ENCODE measurements around the gene IGFBP2.

Gene IGFBP2

GRCh38 chr2:216652566-216652965 lies 19.3 kb downstream of the IGFBP2 start:
- no peak for DNase-seq (ENCODE audit: low spot score)
- TF ChIP-seq, protein P1, sequence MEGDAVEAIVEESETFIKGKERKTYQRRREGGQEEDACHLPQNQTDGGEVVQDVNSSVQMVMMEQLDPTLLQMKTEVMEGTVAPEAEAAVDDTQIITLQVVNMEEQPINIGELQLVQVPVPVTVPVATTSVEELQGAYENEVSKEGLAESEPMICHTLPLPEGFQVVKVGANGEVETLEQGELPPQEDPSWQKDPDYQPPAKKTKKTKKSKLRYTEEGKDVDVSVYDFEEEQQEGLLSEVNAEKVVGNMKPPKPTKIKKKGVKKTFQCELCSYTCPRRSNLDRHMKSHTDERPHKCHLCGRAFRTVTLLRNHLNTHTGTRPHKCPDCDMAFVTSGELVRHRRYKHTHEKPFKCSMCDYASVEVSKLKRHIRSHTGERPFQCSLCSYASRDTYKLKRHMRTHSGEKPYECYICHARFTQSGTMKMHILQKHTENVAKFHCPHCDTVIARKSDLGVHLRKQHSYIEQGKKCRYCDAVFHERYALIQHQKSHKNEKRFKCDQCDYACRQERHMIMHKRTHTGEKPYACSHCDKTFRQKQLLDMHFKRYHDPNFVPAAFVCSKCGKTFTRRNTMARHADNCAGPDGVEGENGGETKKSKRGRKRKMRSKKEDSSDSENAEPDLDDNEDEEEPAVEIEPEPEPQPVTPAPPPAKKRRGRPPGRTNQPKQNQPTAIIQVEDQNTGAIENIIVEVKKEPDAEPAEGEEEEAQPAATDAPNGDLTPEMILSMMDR (IDR thresholded peaks at IDR 0.05; ENCODE audit: extremely low read depth, missing control alignments) = no peak

DNA sequence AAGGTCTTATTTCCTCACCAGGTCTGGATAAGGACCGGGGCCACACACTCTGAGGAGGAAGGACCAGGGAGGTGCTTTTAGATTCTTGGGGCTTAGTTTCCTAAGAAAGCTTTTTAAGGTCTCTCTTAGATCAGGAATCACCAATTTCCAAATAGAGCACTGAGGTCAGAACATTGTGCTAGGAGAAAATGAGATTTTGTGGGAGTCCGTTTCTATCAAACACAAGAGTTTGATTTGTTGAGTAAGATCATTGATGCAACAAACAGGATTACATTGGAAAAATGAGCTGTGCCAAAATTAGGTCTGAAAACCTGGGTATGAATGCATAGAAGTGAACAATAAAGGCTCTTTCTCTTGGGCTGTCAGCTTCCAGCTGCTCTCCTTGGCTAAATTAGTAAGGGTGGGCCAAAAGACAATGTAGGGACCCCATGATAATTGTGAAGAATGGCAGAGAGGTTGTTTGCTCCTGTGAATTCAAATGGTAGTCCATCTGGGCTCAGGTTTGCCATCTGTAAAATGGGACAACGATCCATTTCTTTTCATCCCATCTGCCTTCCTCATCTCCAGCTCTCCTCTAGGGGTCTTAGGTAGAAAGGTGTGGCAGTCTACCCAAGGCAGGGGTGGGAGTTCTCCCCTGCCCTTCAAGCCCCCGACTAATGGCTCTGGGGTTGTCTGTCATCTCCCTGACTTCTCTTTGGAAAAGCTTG lies 20.0 kb downstream of the IGFBP2 start:
- TF ChIP-seq, protein P1 (IDR thresholded peaks at IDR 0.05; ENCODE audit: extremely low read depth, missing control alignments) = no peak
- no peak for DNase-seq (ENCODE audit: low spot score)

DNA sequence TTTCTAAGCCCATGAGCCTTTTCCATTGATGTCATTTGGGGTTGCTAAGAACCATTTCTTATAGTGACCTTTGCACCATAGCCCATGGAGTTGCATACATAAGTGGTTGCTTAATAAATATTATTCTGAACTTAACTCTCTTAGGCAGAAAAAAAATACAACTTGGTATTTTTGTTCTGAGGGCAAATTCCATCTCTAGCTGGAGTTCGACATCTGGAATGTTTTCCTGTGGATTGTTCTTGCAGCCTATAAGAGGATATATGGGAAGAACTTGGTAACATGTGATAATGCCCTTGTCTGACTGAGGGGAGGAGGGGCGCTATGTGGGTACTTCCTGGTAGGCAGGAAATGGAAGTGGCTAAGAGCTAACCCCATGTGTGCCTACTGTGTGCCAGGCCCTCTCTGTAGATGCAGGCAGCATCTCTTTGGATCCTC lies 20.7 kb downstream of the IGFBP2 start:
- DNase-seq (ENCODE audit: low spot score) = no peak

GRCh38 chr2:216654528-216655052 lies 21.4 kb downstream of the IGFBP2 start:
- TF ChIP-seq, protein P1 (IDR thresholded peaks at IDR 0.05; ENCODE audit: extremely low read depth, missing control alignments) = no peak
- no peak for DNase-seq (ENCODE audit: low spot score)

More for the DNA sequence above, 20.7 kb downstream of the IGFBP2 start:
- TF ChIP-seq, protein P1 (IDR thresholded peaks at IDR 0.05; ENCODE audit: extremely low read depth, missing control alignments) = no peak

DNA sequence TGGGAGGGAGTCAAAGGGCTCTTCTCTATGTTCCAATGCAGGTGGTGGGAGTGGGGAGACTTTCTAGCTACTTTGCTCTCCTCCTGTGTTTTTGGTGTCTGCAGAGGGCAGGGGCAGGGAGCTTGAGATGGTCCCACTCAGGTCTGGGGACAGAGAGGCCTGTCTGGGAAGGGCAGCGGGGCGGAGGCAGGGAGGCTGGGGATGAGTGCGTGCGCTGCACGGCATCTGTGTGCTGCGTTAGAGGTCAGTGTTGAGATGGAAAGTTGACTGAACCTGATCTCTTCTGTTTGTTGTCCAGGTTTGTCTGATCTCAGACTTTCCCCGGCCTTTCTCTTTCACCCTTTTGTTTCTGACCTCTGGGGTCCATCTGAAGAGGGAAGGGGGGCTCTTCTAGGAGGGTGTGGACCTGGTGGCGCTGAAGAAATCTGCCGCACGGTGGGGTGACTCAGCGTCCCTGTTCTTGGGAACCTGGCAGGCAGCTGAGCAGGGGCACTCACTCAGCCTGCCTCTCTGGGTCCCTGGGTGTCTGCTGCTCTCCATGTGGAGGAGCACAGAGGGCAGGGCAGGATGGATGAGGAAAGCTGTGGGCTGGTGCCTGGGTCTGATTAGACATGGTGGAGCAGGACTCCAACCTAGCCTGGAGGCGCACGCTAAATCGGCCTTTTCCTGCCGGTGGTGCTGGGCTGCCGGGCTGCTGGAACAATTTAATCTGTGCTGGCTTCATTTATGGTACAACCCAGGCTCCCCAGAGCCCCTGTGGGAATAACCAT lies 24.1 kb downstream of the IGFBP2 start:
- DNase-seq (ENCODE audit: low spot score) = no peak
- TF ChIP-seq, protein P1 (IDR thresholded peaks at IDR 0.05; ENCODE audit: extremely low read depth, missing control alignments) = no peak

GRCh38 chr2:216657980-216658379 lies 24.8 kb downstream of the IGFBP2 start:
- TF ChIP-seq, protein P1 (IDR thresholded peaks at IDR 0.05; ENCODE audit: extremely low read depth, missing control alignments) = no peak

DNA sequence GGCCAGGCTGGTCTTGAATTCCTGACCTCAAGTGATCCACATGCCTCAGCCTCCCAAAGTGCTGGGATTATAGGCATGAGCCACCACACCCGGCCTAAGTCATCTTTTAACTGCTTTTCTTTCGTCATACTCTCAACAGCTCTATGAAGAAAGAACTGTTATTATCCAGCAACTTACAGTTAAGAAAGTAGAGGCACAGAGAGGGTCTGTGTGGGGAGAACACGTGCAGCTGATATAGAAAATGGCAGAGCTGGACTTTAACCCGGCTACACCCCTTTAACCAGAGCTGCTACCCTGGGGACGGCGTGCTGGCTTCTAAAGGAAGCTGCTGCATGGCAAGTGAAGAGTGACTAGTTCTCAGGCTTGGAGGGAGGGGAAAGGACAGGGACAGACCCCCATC lies 25.5 kb downstream of the IGFBP2 start:
- TF ChIP-seq, protein P1 (IDR thresholded peaks at IDR 0.05; ENCODE audit: extremely low read depth, missing control alignments) = no peak
- DNase-seq (ENCODE audit: low spot score) = no peak

More at GRCh38 chr2:216657980-216658379, 24.8 kb downstream of the IGFBP2 start:
- DNase-seq (ENCODE audit: low spot score) = no peak
